ENCODE measurements around the gene KRT40.

The KRT40 gene

GRCh38 chr17:40950176-40950575, 34.0 kb downstream of the KRT40 start:
- no peak for DNase-seq

DNA sequence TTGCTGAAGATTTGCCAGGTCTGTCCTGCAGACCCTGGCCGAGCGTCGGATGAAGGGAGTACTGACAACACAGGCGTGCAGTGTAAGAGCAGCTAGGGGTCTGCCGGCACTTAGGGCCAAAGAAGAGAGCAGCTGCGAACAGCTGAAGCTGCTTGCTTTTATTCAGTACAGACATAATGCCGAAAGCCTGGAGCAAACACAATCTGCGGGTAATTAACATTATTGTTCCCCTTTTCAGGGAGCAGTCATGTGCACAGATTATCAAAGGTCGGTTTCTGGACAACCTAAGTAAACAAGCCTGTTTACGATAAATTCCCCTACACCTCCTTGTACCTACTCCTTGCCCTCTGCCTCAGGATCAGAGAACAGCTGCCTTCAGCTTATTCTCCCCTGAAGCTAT, 34.7 kb downstream of the KRT40 start:
- DNase-seq: no peak

- DNase-seq: no peak
These were observed 36.2 kb downstream of the KRT40 start for GRCh38 chr17:40947929-40948328.

DNA sequence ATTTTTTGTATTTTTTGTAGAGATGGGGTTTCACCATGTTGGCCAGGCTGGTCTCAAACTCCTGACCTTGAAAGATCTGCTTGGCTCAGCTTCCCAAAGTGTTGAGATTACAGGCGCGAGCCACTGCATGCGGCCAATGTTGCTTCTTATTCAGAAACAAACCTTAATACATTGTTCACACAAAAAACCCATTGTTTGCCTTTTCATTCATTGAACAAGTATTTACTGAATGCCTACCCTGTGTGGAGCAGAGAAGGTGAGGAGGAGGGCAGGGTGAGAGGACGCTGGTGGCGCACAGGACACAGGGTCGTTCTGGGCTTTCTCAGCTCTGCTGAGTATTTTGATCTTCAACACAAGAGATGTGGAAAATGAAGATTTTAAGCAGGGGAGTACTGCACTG, 38.7 kb downstream of the KRT40 start:
- DNase-seq: no peak

GRCh38 chr17:40944531-40944930, 39.6 kb downstream of the KRT40 start:
- DNase-seq: no peak

DNA sequence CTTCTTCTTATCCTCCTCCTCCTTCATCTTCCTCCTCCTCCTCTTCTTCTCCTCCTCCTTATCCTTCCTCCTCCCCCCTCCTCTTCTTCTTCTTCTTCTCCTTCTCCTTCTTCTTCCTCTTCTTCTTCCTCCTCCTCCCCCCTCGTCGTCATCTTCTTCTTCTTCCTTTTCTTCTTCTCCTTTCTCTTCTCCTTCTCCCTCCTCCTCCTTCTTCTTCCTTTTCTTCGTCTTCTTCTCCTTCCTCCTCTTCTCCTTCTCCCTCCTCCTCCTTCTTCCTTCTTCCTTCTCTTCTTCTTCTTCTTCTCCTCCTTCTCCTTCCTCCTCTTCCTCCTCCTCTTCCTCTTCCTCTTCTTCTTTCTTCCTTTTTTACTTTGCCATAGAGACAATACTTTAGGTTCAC, 41.6 kb downstream of the KRT40 start:
- no peak for DNase-seq

- no peak for DNase-seq
These were observed 43.9 kb downstream of the KRT40 start for GRCh38 chr17:40940266-40940665.

DNA sequence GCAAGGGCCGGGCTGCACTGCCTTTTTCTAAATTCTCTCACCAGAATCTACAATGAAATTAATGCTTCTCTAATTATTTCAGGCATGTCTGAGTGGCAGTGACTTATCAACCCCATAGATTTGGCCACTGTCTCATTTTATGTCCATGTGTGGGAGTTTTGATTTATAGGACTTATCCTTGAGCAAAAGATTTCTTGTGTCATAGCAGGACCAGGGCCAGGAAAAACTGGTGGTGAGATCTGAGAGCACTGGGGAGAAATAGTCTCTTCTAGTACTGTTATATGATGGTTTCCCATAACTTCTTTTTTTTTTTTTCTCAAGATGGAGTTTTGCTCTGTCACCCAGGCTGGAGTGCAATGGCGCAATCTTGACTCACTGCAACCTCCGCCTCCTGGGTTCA, 45.1 kb downstream of the KRT40 start:
- no peak for DNase-seq

DNA sequence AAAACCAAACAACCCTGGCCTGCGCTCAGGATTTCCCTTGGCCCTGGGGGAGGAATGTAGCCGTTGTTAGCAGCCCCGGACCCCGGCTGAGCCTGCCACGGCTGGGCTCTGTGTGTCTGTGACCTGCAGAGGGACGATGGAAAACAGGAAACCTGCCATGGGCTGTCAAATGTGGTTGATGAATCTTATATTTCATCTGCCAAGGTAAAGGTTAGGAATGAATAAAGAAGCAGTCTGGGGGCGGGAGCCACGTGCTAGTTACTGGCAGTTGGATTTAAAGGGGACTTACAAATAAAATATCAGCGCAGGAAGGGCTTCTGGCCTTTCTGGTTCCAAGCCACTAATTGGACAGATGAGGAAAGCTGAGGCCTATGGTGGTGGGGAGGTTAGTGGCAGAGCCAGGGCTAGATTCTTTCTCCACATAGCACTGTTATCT, 46.7 kb downstream of the KRT40 start, which contains the start of gene KRT23:
Gene KRT23 (minus strand): TSS at position 263 of the 436 bp plus-strand sequence. CDS start 1,043 bp downstream, outside the sequence.
- DNase-seq: no peak

DNA sequence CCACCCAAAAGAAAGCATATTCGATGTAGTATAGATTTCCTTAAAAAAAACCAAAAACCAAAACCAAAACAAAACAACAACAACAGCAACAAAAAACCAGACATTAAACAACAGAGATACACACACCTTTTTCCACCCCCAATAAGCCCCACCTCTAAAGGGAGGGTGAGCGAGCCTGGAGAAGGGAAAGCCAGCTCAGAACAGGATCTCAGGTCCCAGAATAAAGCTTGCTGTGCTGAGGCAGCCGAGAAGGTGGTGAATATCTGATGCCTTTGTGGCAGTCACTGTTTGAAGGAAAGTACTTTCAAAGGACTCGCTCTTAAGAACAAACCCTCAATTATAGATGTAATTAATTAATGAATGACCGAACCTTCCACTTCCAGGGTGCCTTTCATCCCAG, 47.1 kb downstream of the KRT40 start:
- DNase-seq: no peak

DNA sequence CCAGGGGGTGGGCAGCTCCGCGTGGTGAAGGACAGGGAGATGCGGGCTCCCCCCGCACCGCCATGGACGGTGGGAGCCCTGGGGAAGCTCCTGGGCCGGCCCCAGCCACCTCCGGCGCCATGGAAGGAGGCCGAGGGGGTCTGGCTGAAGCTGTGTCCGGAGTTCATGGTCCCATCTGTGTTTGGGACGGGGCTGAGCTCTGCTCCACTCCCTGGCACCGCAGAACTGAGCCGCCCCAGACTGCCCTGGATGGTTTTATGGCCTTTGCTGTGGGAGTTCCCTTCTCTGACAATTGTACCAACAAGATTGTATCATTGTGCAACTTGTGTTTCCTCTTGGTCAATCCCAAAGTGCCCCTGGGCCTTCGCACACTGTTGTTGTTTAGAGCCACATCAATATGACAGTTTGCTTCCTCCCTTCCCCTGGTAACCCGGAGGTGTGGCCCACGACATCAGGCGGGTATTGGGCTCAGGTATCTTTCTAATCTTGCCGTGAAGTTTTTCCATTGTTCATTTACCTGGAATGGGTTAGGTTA, 47.6 kb downstream of the KRT40 start:
- no peak for DNase-seq

GRCh38 chr17:40935624-40936023, 48.5 kb downstream of the KRT40 start:
- no peak for DNase-seq

- DNase-seq: no peak
These were observed 51.5 kb downstream of the KRT40 start for GRCh38 chr17:40932608-40933007.

DNA sequence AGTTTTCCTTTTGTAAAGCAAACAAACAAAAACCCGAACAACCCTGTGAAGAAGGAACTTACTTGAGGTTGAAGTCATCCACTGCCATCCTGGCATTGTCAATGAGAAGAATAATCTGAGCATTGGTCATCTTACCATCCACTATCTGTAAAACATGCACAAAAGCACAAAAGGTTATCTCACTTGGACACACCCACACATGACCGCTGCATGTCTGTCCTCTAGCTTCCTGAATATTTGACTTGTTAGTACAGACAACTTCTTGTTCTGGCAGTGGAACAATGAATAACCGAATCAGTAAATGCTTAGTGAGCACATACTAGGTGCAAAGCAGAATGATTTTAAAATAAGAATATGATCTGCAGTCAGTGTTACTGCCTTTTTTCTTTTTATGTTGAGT, 52.8 kb downstream of the KRT40 start:
- DNase-seq: no peak
